Muscle layer of colon (tissue), 2 donors: ENCODE results near the gene FNDC1.

ENCODE experiments used
- H3K27ac ChIP-seq: one replicate; pipeline ENCODE4 v1.7.0; 2013; ENCODE audit warnings: low read depth, mild to moderate bottlenecking, low read length, moderate library complexity
- H3K27me3 ChIP-seq, 2 donors: one replicate each; pipeline ENCODE4 v1.7.0; 2013; ENCODE audit warnings: low read length in 2 of 2, mild to moderate bottlenecking in 2 of 2; ENCODE audit not compliant: insufficient read depth in 2 of 2, control insufficient read depth in 1 of 2
- H3K36me3 ChIP-seq: one replicate; pipeline ENCODE4 v1.7.0; 2013; ENCODE audit warnings: mild to moderate bottlenecking, low read length; ENCODE audit not compliant: insufficient read depth
- H3K4me1 ChIP-seq: one replicate; pipeline ENCODE4 v1.7.0; 2013; ENCODE audit warnings: mild to moderate bottlenecking, low read length; ENCODE audit not compliant: insufficient read depth
- H3K4me3 ChIP-seq, 2 donors: one replicate each; pipeline ENCODE4 v1.7.0; 2013; ENCODE audit warnings: low read length in 2 of 2, low read depth in 1 of 2, mild to moderate bottlenecking in 1 of 2, moderate library complexity in 1 of 2
- H3K9ac ChIP-seq: one replicate; pipeline ENCODE4 v1.7.0; 2013; ENCODE audit warnings: low read length
- H3K9me3 ChIP-seq: one replicate; pipeline ENCODE4 v1.7.0; 2013; ENCODE audit warnings: mild to moderate bottlenecking, low read length
- donor health status: abdominal sarcoma.
- donor health status: Adenocarcinoma of cecum.

Gene FNDC1

GRCh38 chr6:159132664-159133063 is 36.5 kb upstream of the FNDC1 start:
- no peaks in the 10 kb centered on the region for H3K4me1 ChIP-seq
- no peak overlapping the region for H3K4me3 ChIP-seq
- H3K36me3 ChIP-seq = no peaks in the 10 kb centered on the region
- H3K27me3 ChIP-seq = no peaks in the 10 kb centered on the region
- H3K9me3 ChIP-seq = no peaks in the 10 kb centered on the region
- no peak overlapping the region for H3K27ac ChIP-seq
- H3K9ac ChIP-seq = no peak overlapping the region

- Histone ChIP-seq H3K4me3 (no peak overlapping the region), H3K9ac (no peak overlapping the region), H3K4me1 (no peaks in the 10 kb centered on the region), H3K9me3 (no peaks in the 10 kb centered on the region), H3K27ac (no peak overlapping the region), H3K27me3 (no peaks in the 10 kb centered on the region), H3K36me3 (no peaks in the 10 kb centered on the region)
These were observed 34.4 kb upstream of the FNDC1 start for GRCh38 chr6:159134701-159135364.

- Histone ChIP-seq H3K9ac (no peak overlapping the region), H3K27me3 (no peaks in the 10 kb centered on the region), H3K27ac (no peak overlapping the region), H3K9me3 (no peaks in the 10 kb centered on the region), H3K4me3 (no peak overlapping the region), H3K4me1 (no peaks in the 10 kb centered on the region), H3K36me3 (no peaks in the 10 kb centered on the region)
These were observed 31.5 kb upstream of the FNDC1 start for GRCh38 chr6:159137676-159138075.

GRCh38 chr6:159142531-159142930 is 26.7 kb upstream of the FNDC1 start:
- H3K4me1 ChIP-seq = no peaks in the 10 kb centered on the region
- H3K36me3 ChIP-seq = no peaks in the 10 kb centered on the region
- H3K27ac ChIP-seq = no peak overlapping the region
- no peaks in the 10 kb centered on the region for H3K9me3 ChIP-seq
- no peak overlapping the region for H3K4me3 ChIP-seq
- H3K27me3 ChIP-seq = no peaks in the 10 kb centered on the region
- no peak overlapping the region for H3K9ac ChIP-seq

- Histone ChIP-seq H3K9ac (no peak overlapping the region), H3K36me3 (no peaks in the 10 kb centered on the region), H3K27ac (no peak overlapping the region), H3K9me3 (no peaks in the 10 kb centered on the region), H3K27me3 (no peaks in the 10 kb centered on the region), H3K4me1 (no peaks in the 10 kb centered on the region), H3K4me3 (no peak overlapping the region)
These were observed 20.6 kb upstream of the FNDC1 start for GRCh38 chr6:159148641-159149040.

GRCh38 chr6:159149641-159150040 is 19.6 kb upstream of the FNDC1 start:
- Histone ChIP-seq H3K36me3 (no peaks in the 10 kb centered on the region), H3K27ac (no peak overlapping the region), H3K27me3 (no peaks in the 10 kb centered on the region), H3K4me1 (no peaks in the 10 kb centered on the region), H3K4me3 (no peak overlapping the region), H3K9me3 (no peaks in the 10 kb centered on the region), H3K9ac (no peak overlapping the region)

- Histone ChIP-seq H3K9me3 (no peaks in the 10 kb centered on the region), H3K27me3 (no peaks in the 10 kb centered on the region), H3K36me3 (no peaks in the 10 kb centered on the region), H3K9ac (no peak overlapping the region), H3K4me3 (no peak overlapping the region), H3K27ac (no peak overlapping the region), H3K4me1 (no peaks in the 10 kb centered on the region)
These were observed 17.8 kb upstream of the FNDC1 start for GRCh38 chr6:159151266-159151855.

GRCh38 chr6:159152041-159152440 is 17.2 kb upstream of the FNDC1 start:
- H3K9me3 ChIP-seq = no peaks in the 10 kb centered on the region
- no peaks in the 10 kb centered on the region for H3K36me3 ChIP-seq
- no peak overlapping the region for H3K9ac ChIP-seq
- H3K4me1 ChIP-seq = no peaks in the 10 kb centered on the region
- H3K4me3 ChIP-seq = no peak overlapping the region
- H3K27ac ChIP-seq = no peak overlapping the region
- no peaks in the 10 kb centered on the region for H3K27me3 ChIP-seq

GRCh38 chr6:159152782-159153181 is 16.4 kb upstream of the FNDC1 start:
- H3K27me3 ChIP-seq = no peaks in the 10 kb centered on the region
- no peak overlapping the region for H3K9ac ChIP-seq
- H3K9me3 ChIP-seq = no peaks in the 10 kb centered on the region
- H3K36me3 ChIP-seq = no peaks in the 10 kb centered on the region
- H3K4me1 ChIP-seq = no peaks in the 10 kb centered on the region
- H3K4me3 ChIP-seq = no peak overlapping the region
- H3K27ac ChIP-seq = no peak overlapping the region

GRCh38 chr6:159155679-159156078 is 13.5 kb upstream of the FNDC1 start:
- Histone ChIP-seq H3K27me3 (no peaks in the 10 kb centered on the region), H3K9ac (no peak overlapping the region), H3K4me3 (no peak overlapping the region), H3K9me3 (no peaks in the 10 kb centered on the region), H3K27ac (no peak overlapping the region), H3K4me1 (no peaks in the 10 kb centered on the region), H3K36me3 (no peaks in the 10 kb centered on the region)

- Histone ChIP-seq H3K27me3 (no peaks in the 10 kb centered on the region), H3K4me1 (no peaks in the 10 kb centered on the region), H3K36me3 (no peaks in the 10 kb centered on the region), H3K4me3 (no peak overlapping the region), H3K9me3 (no peaks in the 10 kb centered on the region), H3K9ac (no peak overlapping the region), H3K27ac (no peak overlapping the region)
These were observed 13.1 kb upstream of the FNDC1 start for GRCh38 chr6:159156089-159156488.

- H3K27ac ChIP-seq = no peak overlapping the region
- no peaks in the 10 kb centered on the region for H3K36me3 ChIP-seq
- H3K9me3 ChIP-seq = no peaks in the 10 kb centered on the region
- no peak overlapping the region for H3K4me3 ChIP-seq
- no peaks in the 10 kb centered on the region for H3K4me1 ChIP-seq
- no peak overlapping the region for H3K9ac ChIP-seq
- H3K27me3 ChIP-seq = no peaks in the 10 kb centered on the region
These were observed 11.8 kb upstream of the FNDC1 start for GRCh38 chr6:159157431-159157830.
